Testis (tissue), 3 donors: Measurements from ENCODE around the gene FITM2. TPM values are rescaled to one million over a fixed set of nuclear protein-coding genes. Genes with fewer than 3 reads are reported as not detected.

ENCODE experiments used
- DNase-seq: peaks from one replicate; pipeline ENCODE4 v3.0.0-alpha.2; 2019
- H3K27ac ChIP-seq, 2 donors: fragments of 200-600 bp; sonication (generic); one replicate each; pipeline ENCODE4 v1.5.1; 2019
- H3K27me3 ChIP-seq: fragments of 200-600 bp; sonication (generic); one replicate; pipeline ENCODE4 v1.5.1; 2019
- H3K36me3 ChIP-seq: fragments of 200-600 bp; sonication (generic); one replicate; pipeline ENCODE4 v1.5.1; 2017; ENCODE audit warnings: low read depth; ENCODE audit errors: missing control alignments
- H3K4me1 ChIP-seq: fragments of 200-600 bp; sonication (generic); one replicate; pipeline ENCODE4 v1.5.1; 2019
- H3K4me3 ChIP-seq, 2 donors: fragments of 200-600 bp; sonication (generic); one replicate each; pipeline ENCODE4 v1.5.1; 2017 to 2019
- H3K9me3 ChIP-seq: fragments of 200-600 bp; sonication (generic); one replicate; pipeline ENCODE4 v1.5.1; 2017
- POLR2A ChIP-seq: fragments of 450-650 bp; IDR thresholded peaks from one replicate; pipeline ENCODE4 v1.6.1; 2017; ENCODE audit warnings: antibody characterized with exemption, mild to moderate bottlenecking, moderate library complexity
- WGBS, 2 donors: methylation state at CpG; one replicate each; pipeline ENCODE4 v1.1.5; 2018; 5-methylcytosine and 5-hydroxymethylcytosine counted together
- intact Hi-C: fragments of 100-400 bp; cut with DNase I; formaldehyde crosslinking; loops from one replicate; pipeline ENCODE4 v1.15.1; 2023; ENCODE audit warnings: low total_unique reads
- polyA plus RNA-seq: library from polyadenylated mRNA; stranded (reverse); fragments of 350-450 nt; fragmentation: Illumina TruSeq; extraction: RNeasy Lipid Tissue Mini Kit (QIAGEN cat#74804); gene quantifications from one replicate; pipeline ENCODE4 v1.2.3, GENCODE V29; 2014; ENCODE audit warnings: low read depth, low replicate concordance; ENCODE audit not compliant: insufficient read depth
- total RNA-seq, 2 donors: library from RNA; depleted of rRNA; stranded (reverse); fragments of >200 nt; gene quantifications; one replicate each; pipeline ENCODE4 v1.2.3, GENCODE V29; 2016
- TF ChIP-seq, protein P1 (sequence below), 3 experiments: fragments of 450-650 bp in 2 of 3; fragments of 200-600 bp in 1 of 3; sonication (generic) in 1 of 3; IDR thresholded peaks; one replicate each; pipeline ENCODE4 v1.5.1; 2016 to 2019; ENCODE audit warnings: antibody characterized with exemption in 3 of 3, mild to moderate bottlenecking in 2 of 3, moderate library complexity in 1 of 3

FITM2 gene
- total and polyA plus RNA-seq, 3 donors from 2014 or later = 11.0 to 22.9 (median 21.5) TPM

DNA sequence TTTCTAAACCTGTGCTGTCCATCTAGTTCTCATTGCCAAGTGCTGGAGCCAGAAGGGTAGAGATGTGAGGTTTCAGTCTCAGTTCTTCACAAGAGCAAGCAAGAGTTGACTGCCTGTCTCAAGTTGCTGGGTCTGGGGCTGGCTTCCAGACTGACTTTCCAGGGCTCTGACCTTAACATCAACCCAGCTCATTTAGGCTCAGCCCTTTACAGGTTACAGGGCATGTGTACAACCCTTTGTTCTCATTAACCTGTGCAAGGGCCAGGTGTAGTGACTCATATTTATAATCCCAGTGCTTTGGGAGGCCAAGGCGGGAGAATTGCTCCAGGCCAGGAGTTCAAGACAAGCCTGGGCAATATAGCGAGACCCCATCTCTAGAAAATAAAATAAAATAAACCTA, 30.6 kb downstream of the FITM2 start:
- no peaks in the 10 kb centered on the region for H3K36me3 ChIP-seq
- DNase-seq = no peak
- TF ChIP-seq POLR2A = no peak
- TF ChIP-seq, protein P1, sequence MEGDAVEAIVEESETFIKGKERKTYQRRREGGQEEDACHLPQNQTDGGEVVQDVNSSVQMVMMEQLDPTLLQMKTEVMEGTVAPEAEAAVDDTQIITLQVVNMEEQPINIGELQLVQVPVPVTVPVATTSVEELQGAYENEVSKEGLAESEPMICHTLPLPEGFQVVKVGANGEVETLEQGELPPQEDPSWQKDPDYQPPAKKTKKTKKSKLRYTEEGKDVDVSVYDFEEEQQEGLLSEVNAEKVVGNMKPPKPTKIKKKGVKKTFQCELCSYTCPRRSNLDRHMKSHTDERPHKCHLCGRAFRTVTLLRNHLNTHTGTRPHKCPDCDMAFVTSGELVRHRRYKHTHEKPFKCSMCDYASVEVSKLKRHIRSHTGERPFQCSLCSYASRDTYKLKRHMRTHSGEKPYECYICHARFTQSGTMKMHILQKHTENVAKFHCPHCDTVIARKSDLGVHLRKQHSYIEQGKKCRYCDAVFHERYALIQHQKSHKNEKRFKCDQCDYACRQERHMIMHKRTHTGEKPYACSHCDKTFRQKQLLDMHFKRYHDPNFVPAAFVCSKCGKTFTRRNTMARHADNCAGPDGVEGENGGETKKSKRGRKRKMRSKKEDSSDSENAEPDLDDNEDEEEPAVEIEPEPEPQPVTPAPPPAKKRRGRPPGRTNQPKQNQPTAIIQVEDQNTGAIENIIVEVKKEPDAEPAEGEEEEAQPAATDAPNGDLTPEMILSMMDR (IDR thresholded peaks at IDR 0.05) = no peak
- no peaks in the 10 kb centered on the region for H3K9me3 ChIP-seq
- intact Hi-C loops = no loop called here
- no peak overlapping the region for H3K27ac ChIP-seq
- H3K4me1 ChIP-seq = no peaks in the 10 kb centered on the region
- 95 to 98% methylated on average over 2 of the region's 2 CpGs for WGBS, 2 donors
- H3K4me3 ChIP-seq = no peak overlapping the region
- H3K27me3 ChIP-seq = no peaks in the 10 kb centered on the region

DNA sequence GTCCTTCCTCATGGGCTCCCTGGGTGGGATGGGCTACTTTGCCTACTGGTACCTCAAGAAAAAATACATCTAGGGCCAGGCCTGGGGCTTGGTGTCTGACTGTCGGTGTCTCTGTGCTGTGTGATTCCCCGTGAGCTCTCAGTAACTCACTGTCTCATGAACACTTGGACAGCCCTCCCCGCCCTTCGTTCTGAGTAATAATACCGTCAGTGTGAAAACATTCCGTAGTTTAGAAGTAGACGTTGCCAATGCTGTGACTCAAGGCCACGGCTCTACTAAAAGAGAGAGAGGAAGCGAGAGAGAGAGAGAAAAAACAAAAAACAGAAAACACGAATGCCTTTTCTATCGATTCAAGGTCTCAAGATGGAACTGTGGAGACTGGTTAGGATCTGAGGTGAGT, 31.8 kb downstream of the FITM2 start:
- intact Hi-C loops = no loop called here
- TF ChIP-seq, protein P1 (IDR thresholded peaks at IDR 0.05) = no peak
- no peak for TF ChIP-seq POLR2A
- Histone ChIP-seq H3K4me3 (no peak overlapping the region), H3K27ac (peak overlapping the region in 1 of 2 donors; percentile 6), H3K9me3 (no peaks in the 10 kb centered on the region), H3K36me3 (no peaks in the 10 kb centered on the region), H3K4me1 (no peaks in the 10 kb centered on the region), H3K27me3 (no peaks in the 10 kb centered on the region)
- 54 to 55% methylated on average over 11 of the region's 11 CpGs for WGBS, 2 donors
- peak; percentile 69 for DNase-seq

- intact Hi-C loops = no loop called here
- no peak overlapping the region for H3K4me3 ChIP-seq
- H3K27me3 ChIP-seq = no peaks in the 10 kb centered on the region
- no peak overlapping the region for H3K27ac ChIP-seq
- no peaks in the 10 kb centered on the region for H3K9me3 ChIP-seq
- DNase-seq = no peak
- no peak for TF ChIP-seq POLR2A
- TF ChIP-seq, protein P1 (IDR thresholded peaks at IDR 0.05) = no peak
- H3K4me1 ChIP-seq = no peaks in the 10 kb centered on the region
- H3K36me3 ChIP-seq = no peaks in the 10 kb centered on the region
- WGBS, 2 donors = 81 to 88% methylated on average over 11 of the region's 11 CpGs
Measured at GRCh38 chr20:44274303-44275017, 36.5 kb downstream of the FITM2 start.

- H3K27me3 ChIP-seq = no peaks in the 10 kb centered on the region
- H3K9me3 ChIP-seq = no peaks in the 10 kb centered on the region
- DNase-seq = no peak
- no peak for TF ChIP-seq POLR2A
- TF ChIP-seq, protein P1 (IDR thresholded peaks at IDR 0.05) = no peak
- no peaks in the 10 kb centered on the region for H3K36me3 ChIP-seq
- H3K4me1 ChIP-seq = no peaks in the 10 kb centered on the region
- H3K27ac ChIP-seq = no peak overlapping the region
- intact Hi-C loops = no loop called here
- 79 to 86% methylated on average over 10 of the region's 10 CpGs for WGBS, 2 donors
- no peak overlapping the region for H3K4me3 ChIP-seq
Measured at GRCh38 chr20:44273231-44274215, 37.5 kb downstream of the FITM2 start.
